Measurements from ENCODE around the gene ZNF516.
A peak's percentile ranks its signal among the peaks of the same experiment; 100 is the strongest.

ZNF516 gene

GRCh38 chr18:76468345-76469304 lies 26.4 kb downstream of the ZNF516 start:
- DNase-seq, result no peak

- DNase-seq, result no peak
Measured at GRCh38 chr18:76467371-76468190, 27.5 kb downstream of the ZNF516 start.

- no peak for DNase-seq
Measured at GRCh38 chr18:76466410-76466991, 28.5 kb downstream of the ZNF516 start.

GRCh38 chr18:76465630-76466409 lies 29.2 kb downstream of the ZNF516 start:
- DNase-seq, result peak in 2 of 3 experiments; percentile 59 to 87

GRCh38 chr18:76464281-76465259 lies 30.5 kb downstream of the ZNF516 start:
- no peak for DNase-seq

GRCh38 chr18:76463872-76464271 lies 31.2 kb downstream of the ZNF516 start:
- no peak for DNase-seq

- no peak for DNase-seq
Measured at GRCh38 chr18:76463358-76463757, 31.7 kb downstream of the ZNF516 start.

GRCh38 chr18:76462326-76462694 lies 32.7 kb downstream of the ZNF516 start:
- DNase-seq, result no peak

GRCh38 chr18:76461692-76462325 lies 33.2 kb downstream of the ZNF516 start:
- DNase-seq, result no peak

GRCh38 chr18:76461148-76461547 lies 33.9 kb downstream of the ZNF516 start:
- DNase-seq, result no peak

- no peak for DNase-seq
Measured at GRCh38 chr18:76460482-76460881, 34.6 kb downstream of the ZNF516 start.

GRCh38 chr18:76459687-76460350 lies 35.2 kb downstream of the ZNF516 start:
- DNase-seq, result no peak

GRCh38 chr18:76459312-76459686 lies 35.7 kb downstream of the ZNF516 start:
- no peak for DNase-seq

- no peak for DNase-seq
Measured at GRCh38 chr18:76458522-76459311, 36.3 kb downstream of the ZNF516 start.

GRCh38 chr18:76457957-76458356 lies 37.1 kb downstream of the ZNF516 start:
- DNase-seq, result no peak

GRCh38 chr18:76457475-76457874 lies 37.6 kb downstream of the ZNF516 start:
- no peak for DNase-seq

GRCh38 chr18:76456823-76457222 lies 38.2 kb downstream of the ZNF516 start:
- no peak for DNase-seq

- no peak for DNase-seq
Measured at GRCh38 chr18:76456018-76456750, 38.9 kb downstream of the ZNF516 start.
